GM19324 (cell line): Measurements from ENCODE around the gene MAPK6.
"Not testable (repeated sequence)": the region's sequence is repeated elsewhere in the genome, so short reads cannot be mapped to it uniquely, and the experiment has no call there.

Experiments
- ATAC-seq: cut with Tn5 transposase; IDR thresholded peaks from one replicate; pipeline ENCODE4 v1.9.1; 2021; ENCODE audit warnings: mild to moderate bottlenecking, moderate library complexity; ENCODE audit not compliant: unreplicated experiment, low FRiP score

MAPK6 gene

DNA sequence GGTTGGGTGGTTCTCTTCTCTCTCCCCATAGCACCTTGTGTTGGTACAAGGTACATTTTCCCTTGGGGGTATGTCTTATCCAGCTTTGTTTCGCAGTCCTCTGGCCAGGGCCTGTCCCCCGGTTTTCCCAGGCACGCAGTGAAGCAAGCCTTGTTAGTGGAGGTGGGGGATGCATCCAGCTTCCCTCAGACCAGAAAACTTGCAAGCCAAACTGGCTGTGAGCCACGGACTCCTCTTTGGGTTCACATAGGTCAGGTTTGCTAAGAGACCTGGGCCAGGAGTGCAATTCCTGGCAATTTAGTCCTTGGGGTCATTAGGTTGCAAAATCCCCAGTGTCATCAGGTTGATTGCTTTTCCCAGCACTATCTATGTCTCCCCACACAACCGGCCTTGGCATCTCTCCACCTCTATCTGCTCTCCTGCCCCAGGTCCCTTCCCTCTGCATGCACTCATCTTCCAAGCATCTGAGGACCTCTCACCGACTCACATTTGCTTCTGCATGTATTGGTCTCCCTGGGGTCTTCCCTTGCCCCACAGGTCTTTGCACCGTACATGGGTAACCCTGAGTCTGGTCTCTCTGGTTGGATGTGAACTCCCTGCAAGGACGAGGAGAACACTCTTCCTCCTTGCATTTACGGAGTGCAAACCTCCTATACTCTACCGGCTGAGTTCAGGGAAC lies 59.3 kb downstream of the MAPK6 start:
- ATAC-seq, result no peak

DNA sequence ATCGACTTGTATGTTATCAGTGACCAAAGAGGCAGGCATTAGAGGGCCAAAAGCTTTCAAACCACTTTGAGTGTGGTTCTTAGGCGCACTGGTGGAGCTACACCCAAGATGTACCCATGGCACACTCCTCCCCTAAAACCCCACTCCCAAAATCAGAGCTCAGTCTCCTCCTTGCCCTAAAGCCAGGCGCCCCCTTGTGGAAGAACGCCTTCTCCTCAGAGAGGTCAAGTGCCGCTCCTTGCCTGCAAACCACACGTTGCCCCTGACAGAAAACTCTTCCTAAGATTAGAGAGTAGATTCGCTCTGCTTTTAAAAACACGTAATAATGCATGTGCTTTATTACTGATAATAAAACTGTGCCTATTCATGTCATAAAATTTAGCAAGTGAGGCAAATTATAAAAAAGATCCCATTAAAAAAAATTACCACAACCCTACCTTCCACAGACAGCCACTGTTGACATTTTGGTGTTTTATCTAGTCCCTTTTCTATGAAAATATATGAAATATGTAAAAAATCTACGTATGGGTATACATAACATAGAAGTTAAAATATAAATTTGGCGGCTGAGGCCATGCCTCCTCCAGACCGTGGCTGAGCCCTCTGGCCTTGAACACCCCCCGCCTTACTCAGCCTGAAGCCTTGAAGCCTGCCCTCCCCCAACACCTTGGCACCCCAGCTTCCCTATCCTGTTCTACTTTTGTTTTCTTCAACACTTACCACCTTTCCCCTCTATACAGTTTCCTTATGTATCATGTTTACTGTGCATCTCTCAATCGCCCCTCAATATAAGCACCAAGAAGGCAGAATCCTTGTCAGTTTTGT lies 60.1 kb downstream of the MAPK6 start:
- ATAC-seq, result no peak

DNA sequence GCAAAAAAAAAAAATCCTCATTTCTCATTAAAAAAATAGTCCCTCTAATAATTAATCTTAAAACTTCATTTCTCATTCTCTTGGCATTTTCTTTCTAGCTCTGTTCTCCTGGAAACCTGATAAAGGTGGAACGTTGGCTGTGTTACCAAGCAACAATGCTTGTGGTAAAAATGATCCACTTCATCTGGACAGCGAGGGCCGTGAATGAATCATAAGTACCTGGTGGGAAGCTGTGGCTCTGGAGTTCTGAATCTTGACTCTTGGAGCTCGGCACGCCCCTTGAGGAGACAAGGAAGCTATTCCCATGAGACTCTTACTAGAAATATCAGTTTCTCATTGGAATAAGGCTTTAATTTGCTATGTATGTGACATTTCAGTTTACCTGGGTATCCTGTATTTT lies 61.0 kb downstream of the MAPK6 start:
- no peak for ATAC-seq

DNA sequence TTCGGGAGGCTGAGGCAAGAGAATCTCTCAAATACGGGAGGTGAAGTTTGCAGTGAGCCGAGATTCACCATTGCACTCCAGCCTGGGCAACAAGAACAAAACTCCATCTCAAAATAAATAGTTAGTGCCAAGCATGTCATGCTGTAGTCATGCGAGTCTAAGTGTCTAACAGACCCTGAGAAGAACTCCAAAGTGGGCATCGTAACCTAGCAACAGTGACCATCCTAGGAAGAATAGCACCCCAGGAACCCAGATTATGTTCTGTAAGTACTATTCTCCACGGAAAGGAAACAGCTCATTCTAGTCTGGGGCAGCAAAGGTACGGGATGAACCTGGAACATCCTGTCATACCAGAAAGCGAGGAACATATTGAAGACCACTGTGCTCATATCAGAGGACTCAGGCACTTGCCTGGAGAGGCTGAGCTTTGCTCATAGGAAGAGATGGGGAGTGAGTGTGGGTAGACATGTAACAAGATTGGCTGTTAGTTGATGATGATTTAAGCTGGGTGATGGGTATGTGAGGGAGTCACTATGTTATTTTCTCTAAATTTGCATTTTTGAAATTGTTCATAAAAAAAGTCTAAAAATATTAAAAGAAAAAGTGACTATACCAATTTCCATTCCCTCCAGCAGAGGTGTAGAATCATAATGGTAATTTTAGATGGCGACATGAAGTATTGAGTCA lies 61.8 kb downstream of the MAPK6 start:
- ATAC-seq, result no peak

DNA sequence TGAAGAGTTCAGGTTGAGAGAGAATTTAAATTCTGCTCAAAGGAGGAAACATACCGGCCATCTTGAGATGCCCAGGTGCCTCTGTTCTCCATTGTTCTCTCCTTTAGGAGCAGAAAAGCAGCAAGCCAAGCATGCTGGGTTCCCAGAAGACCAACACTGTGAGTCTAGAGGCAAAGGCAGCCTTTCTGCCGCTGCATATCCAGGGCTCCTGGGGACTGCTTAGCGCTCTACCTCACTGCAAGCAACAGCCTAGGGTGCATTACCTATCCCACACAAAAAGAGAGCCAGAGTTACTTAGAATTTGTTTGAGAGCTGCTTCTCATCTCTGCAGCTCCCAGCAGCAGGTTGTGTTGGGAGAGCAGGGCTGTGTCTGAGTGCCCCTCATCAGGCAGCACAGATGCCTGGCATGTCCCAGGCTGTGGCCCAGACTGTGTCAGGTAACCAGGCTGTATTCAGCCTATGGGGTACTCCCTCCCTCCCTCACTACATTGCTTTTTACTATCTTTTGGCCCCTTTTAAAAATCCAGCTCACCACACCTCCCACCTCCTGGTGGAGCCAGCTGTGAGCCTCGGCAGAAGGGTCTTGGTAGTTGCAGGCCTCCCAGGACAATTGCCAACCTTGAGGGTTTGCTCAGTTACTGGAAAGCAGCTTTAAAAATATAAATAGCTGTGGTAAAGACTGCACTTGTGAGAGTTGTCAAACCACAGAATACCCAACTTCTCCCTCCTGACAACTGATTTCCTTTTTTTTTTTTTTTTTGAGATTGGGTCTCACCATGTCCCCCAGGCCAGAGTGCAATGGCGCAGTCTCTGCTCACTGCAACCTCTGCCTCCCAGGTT lies 63.4 kb downstream of the MAPK6 start:
- peak; percentile 75 for ATAC-seq

- peak; percentile 16 for ATAC-seq
These were observed 64.0 kb downstream of the MAPK6 start for GRCh38 chr15:52083037-52083359.

GRCh38 chr15:52083603-52084002 lies 64.6 kb downstream of the MAPK6 start:
- ATAC-seq, result no peak

DNA sequence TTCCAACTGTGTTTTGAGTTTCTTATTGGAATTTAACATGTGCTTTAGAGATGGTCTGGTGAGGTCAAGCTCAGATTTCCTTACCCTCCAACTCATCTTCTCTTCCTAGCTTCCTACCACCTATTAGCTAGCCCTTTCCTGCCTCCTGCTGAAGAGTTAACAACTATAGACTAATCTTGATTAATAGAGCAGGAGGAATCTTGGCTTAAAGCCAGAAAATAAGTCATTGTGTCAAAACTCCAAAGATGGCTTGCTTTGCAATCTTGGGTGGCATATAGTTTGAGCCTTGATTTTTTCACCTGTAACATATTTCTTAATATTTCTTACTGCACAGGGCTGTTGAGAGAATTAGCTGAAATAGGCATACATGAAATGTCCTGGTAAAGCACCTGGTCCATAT lies 66.3 kb downstream of the MAPK6 start:
- ATAC-seq, result no peak

DNA sequence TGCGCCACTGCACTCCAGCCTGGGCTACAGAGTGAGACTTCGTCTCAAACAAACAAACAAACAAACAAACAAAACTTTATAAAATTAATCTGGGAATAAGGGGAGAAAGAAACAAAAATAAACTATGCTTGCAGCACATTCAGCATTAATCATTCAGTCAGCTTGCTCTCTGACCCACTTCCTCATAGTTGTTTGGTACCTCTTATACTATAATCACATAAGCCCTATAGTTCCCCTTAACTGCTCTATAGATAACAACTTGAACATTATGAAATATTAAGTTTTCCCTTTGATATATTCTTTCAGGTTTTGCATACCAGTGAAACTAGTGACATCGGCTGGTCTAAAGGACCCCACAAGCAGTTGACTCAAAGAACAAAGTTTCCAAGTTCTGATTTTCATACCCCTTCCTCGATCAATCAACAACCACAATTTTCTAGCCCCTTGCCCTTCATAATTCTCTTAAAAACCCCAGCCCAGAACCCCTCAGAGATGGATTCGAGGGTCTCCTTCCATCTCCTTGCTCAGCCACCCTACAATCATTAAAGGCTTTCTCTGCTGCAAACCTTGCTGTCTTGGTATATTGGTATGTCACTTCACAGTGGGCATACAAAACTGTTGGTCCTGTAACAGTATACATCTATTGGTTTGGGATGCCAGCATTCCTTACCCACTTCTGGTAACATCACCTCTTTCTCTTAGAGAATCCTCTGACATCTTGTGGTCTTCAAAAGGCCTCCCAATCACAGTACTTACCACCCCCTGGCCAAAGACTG lies 67.2 kb downstream of the MAPK6 start:
- ATAC-seq, result no peak

GRCh38 chr15:52090193-52090592 lies 71.2 kb downstream of the MAPK6 start:
- ATAC-seq, result no peak

GRCh38 chr15:52093167-52093538 lies 74.1 kb downstream of the MAPK6 start:
- no peak for ATAC-seq

GRCh38 chr15:52093539-52094510 lies 74.8 kb downstream of the MAPK6 start:
- no peak for ATAC-seq

DNA sequence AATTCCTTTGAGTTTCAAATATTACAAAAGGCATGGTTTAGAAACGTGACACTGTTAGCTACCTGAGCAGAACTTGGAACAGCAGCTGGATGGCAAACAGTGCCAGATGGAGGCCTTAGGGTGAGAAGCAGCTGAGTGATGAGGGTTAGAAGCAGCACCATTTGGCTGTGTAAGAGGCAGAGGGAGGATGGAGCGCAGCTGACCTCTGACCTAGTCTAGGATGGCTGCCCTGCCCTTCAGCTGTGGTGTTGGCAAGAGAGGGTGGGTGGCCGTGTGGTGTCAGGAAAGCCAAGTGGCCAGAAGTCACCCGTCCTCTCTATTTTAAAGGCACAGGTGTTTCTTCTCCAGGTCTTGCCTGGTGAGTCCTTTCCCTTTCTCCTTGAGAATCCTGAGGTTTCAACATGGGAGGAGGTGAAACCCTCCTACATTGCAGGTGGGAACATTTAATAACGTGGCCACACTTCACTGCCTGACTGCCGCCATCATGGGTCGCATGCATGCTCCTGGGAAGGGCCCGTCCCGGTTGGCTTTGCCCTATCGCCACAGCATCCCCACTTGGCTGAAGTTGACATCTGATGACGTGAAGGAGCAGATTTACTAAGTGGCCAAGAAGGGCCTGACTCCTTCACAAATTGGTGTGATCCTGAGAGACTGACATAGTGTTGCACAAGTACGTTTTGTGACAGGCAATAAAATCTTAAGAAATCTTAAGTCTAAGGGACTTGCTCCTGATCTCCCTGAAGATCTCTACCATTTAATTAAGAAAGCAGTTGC lies 76.0 kb downstream of the MAPK6 start:
- no peak for ATAC-seq

DNA sequence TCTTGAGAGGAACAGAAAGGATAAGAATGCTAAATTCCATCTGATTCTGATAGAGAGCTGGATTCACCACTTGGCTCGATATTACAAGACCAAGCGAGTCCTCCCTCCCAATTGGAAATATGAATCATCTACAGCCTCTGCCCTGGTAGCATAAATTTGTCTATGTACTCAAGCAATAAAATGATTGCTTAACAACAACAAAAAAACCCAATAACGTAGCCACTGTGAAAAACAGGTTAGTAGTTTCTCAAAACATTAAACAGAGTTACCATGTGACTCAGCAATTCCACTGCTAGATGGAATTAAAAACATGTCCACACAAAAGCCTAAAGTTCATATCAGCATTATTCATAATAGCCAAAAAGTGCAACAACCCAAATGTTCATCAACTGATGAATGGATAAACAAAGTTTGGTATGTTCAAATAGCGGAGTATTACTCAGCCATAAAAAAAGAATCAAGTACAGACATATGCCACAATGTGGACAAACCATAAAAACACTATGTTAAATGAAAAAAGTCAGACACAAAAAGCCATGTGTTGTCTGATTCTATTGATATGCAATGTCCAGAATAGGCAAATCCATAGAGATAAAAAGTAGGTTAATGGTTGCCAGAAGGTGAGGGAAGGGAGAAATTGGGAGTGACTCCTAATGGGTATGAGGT lies 76.7 kb downstream of the MAPK6 start:
- no peak for ATAC-seq

GRCh38 chr15:52096536-52096935 lies 77.5 kb downstream of the MAPK6 start:
- not testable (repeated sequence) for ATAC-seq

DNA sequence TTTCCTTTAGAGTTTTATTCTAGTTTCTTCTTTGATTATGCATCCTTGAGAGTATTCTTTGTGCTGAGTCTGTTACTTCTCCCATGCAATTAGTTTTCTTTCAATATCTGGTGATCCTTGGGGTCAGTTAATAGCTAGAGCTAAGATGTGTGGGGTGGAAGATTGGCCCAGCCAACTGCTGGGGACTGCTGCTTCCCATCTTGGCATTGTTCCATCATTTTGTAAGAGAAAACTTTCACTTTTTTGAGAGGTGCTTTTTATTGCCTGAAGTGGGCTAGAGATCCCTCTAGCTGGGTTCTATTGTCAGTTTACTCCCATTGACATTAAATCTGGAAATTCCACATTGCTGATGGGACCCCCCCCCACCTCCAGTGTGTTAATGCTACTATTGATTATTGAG lies 78.2 kb downstream of the MAPK6 start:
- no peak for ATAC-seq

DNA sequence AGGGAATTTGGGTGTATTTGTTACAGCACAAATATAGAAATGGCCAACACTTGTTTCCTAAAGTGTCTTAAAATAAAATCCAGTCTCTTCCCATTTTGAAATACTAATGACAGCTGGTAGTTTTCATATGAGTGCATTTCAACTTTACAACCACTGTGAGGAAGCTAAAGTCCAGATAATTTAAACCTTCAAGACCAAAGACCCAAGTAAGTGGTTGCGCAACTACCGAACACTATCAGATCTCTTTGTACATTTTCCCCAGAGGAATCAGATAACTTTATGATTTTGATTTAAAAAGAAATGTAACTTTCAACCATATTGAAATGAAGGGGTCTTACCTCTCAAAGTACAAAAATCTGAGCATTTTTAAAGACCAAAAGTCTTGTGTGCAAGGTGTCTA lies 79.3 kb downstream of the MAPK6 start:
- no peak for ATAC-seq
